Astrocyte (in vitro differentiated cells and primary cell): ENCODE measurements around the gene UMODL1. TPM values are rescaled to one million over a fixed set of nuclear protein-coding genes. Genes with fewer than 3 reads are reported as not detected.

ENCODE experiments used
- DNase-seq: peaks from one replicate; pipeline ENCODE4 v3.0.0-alpha.2; 2010; ENCODE audit warnings: low read depth
- FAIRE-seq: peaks from 2 replicates; lab custom pipeline; 2011; peaks lifted over from hg19 to GRCh38; lab: Jason Lieb, UNC
- H2AFZ ChIP-seq: 2 replicates; pipeline ENCODE4 v1.6.0; 2012; ENCODE audit warnings: low read depth, low read length, inconsistent platforms
- H3K27ac ChIP-seq: 2 replicates; pipeline ENCODE4 v1.5.1; 2011; ENCODE audit warnings: low read depth, low read length, inconsistent platforms
- H3K27me3 ChIP-seq: 2 replicates; pipeline ENCODE4 v1.6.0; 2011; ENCODE audit warnings: low read length, inconsistent platforms; ENCODE audit not compliant: insufficient read depth
- H3K36me3 ChIP-seq: 2 replicates; pipeline ENCODE4 v1.5.1; 2011; ENCODE audit warnings: low read length, inconsistent platforms; ENCODE audit not compliant: insufficient read depth
- H3K4me1 ChIP-seq: 2 replicates; pipeline ENCODE4 v1.5.1; 2011; ENCODE audit warnings: low read length, inconsistent platforms; ENCODE audit not compliant: insufficient read depth
- H3K4me2 ChIP-seq: 2 replicates; pipeline ENCODE4 v1.6.0; 2012; ENCODE audit warnings: low read length, inconsistent platforms
- H3K4me3 ChIP-seq: 2 replicates; pipeline ENCODE4 v1.5.1; 2011; ENCODE audit warnings: low read depth, mild to moderate bottlenecking, low read length, inconsistent platforms; ENCODE audit not compliant: insufficient read depth
- H3K79me2 ChIP-seq: 2 replicates; pipeline ENCODE4 v1.6.0; 2012; ENCODE audit warnings: mild to moderate bottlenecking, low read length, inconsistent platforms; ENCODE audit not compliant: insufficient read depth
- H3K9ac ChIP-seq: 2 replicates; pipeline ENCODE4 v1.6.0; 2012; ENCODE audit warnings: mild to moderate bottlenecking, low read length, inconsistent platforms
- H3K9me3 ChIP-seq: 2 replicates; pipeline ENCODE4 v1.5.1; 2012; ENCODE audit warnings: low read depth, mild to moderate bottlenecking, low read length, inconsistent platforms; ENCODE audit not compliant: insufficient read depth
- H4K20me1 ChIP-seq: 2 replicates; pipeline ENCODE4 v1.6.0; 2012; ENCODE audit warnings: low read length, inconsistent platforms; ENCODE audit not compliant: insufficient read depth
- H3K27ac Mint-ChIP-seq: one replicate; pipeline ENCODE4 v1.8.0; 2021; ENCODE audit warnings: mild to moderate bottlenecking, mixed read lengths; ENCODE audit not compliant: unreplicated experiment
- H3K27me3 Mint-ChIP-seq: one replicate; pipeline ENCODE4 v1.8.0; 2021; ENCODE audit warnings: low read depth, mixed read lengths; ENCODE audit not compliant: unreplicated experiment
- H3K36me3 Mint-ChIP-seq: one replicate; pipeline ENCODE4 v1.8.0; 2021; ENCODE audit warnings: low read depth, mixed read lengths; ENCODE audit not compliant: unreplicated experiment
- H3K4me1 Mint-ChIP-seq: one replicate; pipeline ENCODE4 v1.8.0; 2021; ENCODE audit warnings: low read depth, mixed read lengths; ENCODE audit not compliant: unreplicated experiment
- H3K4me3 Mint-ChIP-seq: one replicate; pipeline ENCODE4 v1.8.0; 2021; ENCODE audit warnings: mild to moderate bottlenecking, moderate library complexity, mixed read lengths; ENCODE audit not compliant: unreplicated experiment
- H3K9me3 Mint-ChIP-seq: one replicate; pipeline ENCODE4 v1.8.0; 2021; ENCODE audit warnings: mild to moderate bottlenecking, mixed read lengths; ENCODE audit not compliant: unreplicated experiment
- EZH2 ChIP-seq: IDR thresholded peaks from 2 replicates; pipeline ENCODE4 v1.6.1; 2012; ENCODE audit warnings: mild to moderate bottlenecking, low read length, inconsistent platforms; ENCODE audit not compliant: insufficient read depth
- total RNA-seq: library from RNA; stranded (reverse); gene quantifications from 2 replicates; pipeline ENCODE4 v1.2.1, GENCODE V29; 2021
- TF ChIP-seq, protein P1 (sequence below): IDR thresholded peaks from 2 replicates; pipeline ENCODE4 v1.5.1; 2011; ENCODE audit warnings: low read depth, mild to moderate bottlenecking, inconsistent platforms, low read length, moderate library complexity; ENCODE audit not compliant: insufficient read depth

Gene UMODL1
- total RNA-seq, 1 donor from 2014 or later = not detected

DNA sequence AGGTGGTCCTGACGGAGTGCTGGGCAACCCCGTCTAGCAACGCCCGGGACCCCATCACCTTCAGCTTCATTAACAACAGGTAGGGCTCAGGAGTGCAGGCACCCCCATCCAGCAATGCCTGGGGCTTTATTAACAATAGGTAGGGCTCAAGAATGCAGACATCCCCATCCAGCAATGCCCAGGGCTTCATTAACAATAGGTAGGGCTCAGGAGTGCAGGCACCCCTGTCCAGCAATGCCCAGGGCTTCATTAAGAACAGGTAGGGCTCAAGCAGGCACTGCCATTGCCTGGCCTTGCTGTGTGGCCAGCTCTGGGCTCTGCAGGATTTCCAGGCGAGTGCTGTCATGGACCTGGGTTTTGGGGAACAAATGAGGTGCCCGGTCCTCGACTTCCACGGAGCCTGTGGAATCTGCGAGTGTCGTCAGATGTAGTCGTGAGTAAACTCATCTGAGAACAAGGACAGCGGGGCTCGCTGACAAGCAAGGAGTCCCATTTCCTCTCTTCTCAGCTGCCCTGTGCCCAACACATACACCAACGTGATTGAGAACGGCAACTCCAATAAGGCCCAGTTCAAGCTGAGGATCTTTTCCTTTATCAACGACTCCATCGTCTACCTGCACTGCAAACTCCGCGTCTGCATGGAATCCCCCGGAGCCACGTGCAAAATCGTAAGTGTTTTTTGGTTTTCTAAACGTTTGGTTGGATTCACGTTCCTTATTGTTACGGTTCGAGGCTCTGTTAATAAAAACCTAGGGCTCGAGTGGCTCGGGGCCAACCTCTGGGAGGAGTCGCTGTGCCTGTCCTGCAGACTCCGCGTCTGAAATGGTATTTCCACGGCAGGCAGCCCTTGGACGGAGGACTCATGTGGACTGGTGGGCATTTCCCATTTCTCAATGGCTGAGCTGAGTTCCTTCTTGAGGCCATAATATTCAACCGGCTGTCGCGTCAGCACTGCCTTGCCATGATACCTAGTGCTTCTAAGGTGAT lies 56.3 kb downstream of the UMODL1 start:
- no peaks in the 10 kb centered on the region for H4K20me1 ChIP-seq
- H3K27me3 ChIP-seq = peaks cover 11% of the 10 kb centered on the region
- Mint-ChIP-seq H3K36me3 (no peaks in the 10 kb centered on the region), H3K27ac (no peak overlapping the region), H3K4me1 (peaks cover 13% of the 10 kb centered on the region), H3K27me3 (peaks cover 16% of the 10 kb centered on the region), H3K9me3 (no peaks in the 10 kb centered on the region), H3K4me3 (no peak overlapping the region)
- H3K4me1 ChIP-seq = peaks cover 7% of the 10 kb centered on the region
- H3K27ac ChIP-seq = no peak overlapping the region
- H3K9me3 ChIP-seq = no peaks in the 10 kb centered on the region
- no peak overlapping the region for H3K4me2 ChIP-seq
- H3K9ac ChIP-seq = no peak overlapping the region
- H3K79me2 ChIP-seq = no peaks in the 10 kb centered on the region
- H3K4me3 ChIP-seq = no peak overlapping the region
- no peak for FAIRE-seq
- TF ChIP-seq, protein P1, sequence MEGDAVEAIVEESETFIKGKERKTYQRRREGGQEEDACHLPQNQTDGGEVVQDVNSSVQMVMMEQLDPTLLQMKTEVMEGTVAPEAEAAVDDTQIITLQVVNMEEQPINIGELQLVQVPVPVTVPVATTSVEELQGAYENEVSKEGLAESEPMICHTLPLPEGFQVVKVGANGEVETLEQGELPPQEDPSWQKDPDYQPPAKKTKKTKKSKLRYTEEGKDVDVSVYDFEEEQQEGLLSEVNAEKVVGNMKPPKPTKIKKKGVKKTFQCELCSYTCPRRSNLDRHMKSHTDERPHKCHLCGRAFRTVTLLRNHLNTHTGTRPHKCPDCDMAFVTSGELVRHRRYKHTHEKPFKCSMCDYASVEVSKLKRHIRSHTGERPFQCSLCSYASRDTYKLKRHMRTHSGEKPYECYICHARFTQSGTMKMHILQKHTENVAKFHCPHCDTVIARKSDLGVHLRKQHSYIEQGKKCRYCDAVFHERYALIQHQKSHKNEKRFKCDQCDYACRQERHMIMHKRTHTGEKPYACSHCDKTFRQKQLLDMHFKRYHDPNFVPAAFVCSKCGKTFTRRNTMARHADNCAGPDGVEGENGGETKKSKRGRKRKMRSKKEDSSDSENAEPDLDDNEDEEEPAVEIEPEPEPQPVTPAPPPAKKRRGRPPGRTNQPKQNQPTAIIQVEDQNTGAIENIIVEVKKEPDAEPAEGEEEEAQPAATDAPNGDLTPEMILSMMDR = no peak
- no peak for TF ChIP-seq EZH2
- H2AFZ ChIP-seq = no peak overlapping the region
- no peak for DNase-seq
- no peaks in the 10 kb centered on the region for H3K36me3 ChIP-seq

DNA sequence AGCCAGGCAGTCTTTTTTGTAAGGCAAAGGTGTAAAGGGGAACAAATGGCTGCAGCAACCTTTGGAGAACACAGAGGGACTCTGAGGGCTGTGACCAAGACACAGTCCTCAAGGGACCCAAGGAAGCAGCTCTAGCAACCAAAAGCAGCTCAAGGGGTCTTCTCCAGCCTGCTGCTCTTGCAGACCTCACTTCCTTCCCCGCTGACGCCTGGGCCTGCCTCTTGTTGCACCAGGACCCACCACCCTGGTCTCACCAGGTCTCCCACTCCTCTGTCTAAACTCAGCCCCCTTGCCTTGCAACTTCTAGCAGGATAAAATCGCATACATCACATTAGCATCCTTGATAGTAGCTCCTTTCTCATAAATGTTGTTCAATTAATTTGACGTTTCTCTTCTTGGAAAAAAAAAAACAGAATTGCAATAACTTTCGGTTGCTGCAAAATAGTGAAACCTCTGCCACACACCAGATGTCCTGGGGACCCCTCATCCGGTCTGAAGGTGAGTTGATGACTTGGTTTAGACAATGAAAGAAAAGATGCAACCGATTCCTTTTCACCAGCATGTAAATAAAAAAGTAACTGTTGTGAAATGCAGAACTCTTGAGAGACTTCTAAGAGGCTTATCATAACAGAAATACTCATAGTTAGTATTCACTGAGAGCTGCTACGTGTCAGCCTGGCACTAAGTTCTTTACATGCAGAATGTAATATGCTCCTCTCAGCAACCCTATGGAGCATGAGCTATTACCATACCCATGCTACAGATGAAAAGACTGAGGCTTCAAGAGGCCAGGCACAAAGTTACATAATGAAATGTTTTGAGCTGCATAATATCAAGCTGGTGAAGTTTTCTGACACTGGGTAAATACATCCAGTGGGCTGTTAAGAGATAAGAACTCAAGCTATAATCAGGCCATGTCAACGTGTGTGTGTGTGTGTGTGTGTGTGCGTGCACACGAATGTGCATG lies 58.5 kb downstream of the UMODL1 start:
- H3K9me3 Mint-ChIP-seq = no peaks in the 10 kb centered on the region
- H3K27ac Mint-ChIP-seq = no peak overlapping the region
- H3K27me3 Mint-ChIP-seq = peaks cover 12% of the 10 kb centered on the region
- Histone ChIP-seq H3K27ac (no peak overlapping the region), H2AFZ (no peak overlapping the region), H4K20me1 (no peaks in the 10 kb centered on the region), H3K36me3 (no peaks in the 10 kb centered on the region), H3K4me1 (peaks cover 7% of the 10 kb centered on the region), H3K4me3 (no peak overlapping the region), H3K4me2 (no peak overlapping the region), H3K79me2 (no peaks in the 10 kb centered on the region), H3K9ac (no peak overlapping the region), H3K9me3 (no peaks in the 10 kb centered on the region), H3K27me3 (peaks cover 10% of the 10 kb centered on the region)
- FAIRE-seq = no peak
- H3K4me3 Mint-ChIP-seq = no peak overlapping the region
- DNase-seq = no peak
- peaks cover 2% of the 10 kb centered on the region for H3K36me3 Mint-ChIP-seq
- H3K4me1 Mint-ChIP-seq = peaks cover 10% of the 10 kb centered on the region
- TF ChIP-seq, protein P1 = no peak
